22Rv1 (cell line): ENCODE data around the gene MAML3.

Experiments
- H3K27ac ChIP-seq: fragments of 450-650 bp; 2 replicates; pipeline ENCODE4 v1.5.1; 2017
- ZFX ChIP-seq: fragments of 450-650 bp; IDR thresholded peaks from 2 replicates; pipeline ENCODE4 v1.6.1; 2017; ENCODE audit warnings: antibody characterized with exemption, borderline replicate concordance
- TF ChIP-seq, protein P1 (sequence below): fragments of 450-650 bp; IDR thresholded peaks from 2 replicates; pipeline ENCODE4 v1.5.1; 2017; ENCODE audit warnings: mild to moderate bottlenecking

MAML3 gene

GRCh38 chr4:139746431-139747171, 407.4 kb downstream of the MAML3 start:
- TF ChIP-seq, protein P1, sequence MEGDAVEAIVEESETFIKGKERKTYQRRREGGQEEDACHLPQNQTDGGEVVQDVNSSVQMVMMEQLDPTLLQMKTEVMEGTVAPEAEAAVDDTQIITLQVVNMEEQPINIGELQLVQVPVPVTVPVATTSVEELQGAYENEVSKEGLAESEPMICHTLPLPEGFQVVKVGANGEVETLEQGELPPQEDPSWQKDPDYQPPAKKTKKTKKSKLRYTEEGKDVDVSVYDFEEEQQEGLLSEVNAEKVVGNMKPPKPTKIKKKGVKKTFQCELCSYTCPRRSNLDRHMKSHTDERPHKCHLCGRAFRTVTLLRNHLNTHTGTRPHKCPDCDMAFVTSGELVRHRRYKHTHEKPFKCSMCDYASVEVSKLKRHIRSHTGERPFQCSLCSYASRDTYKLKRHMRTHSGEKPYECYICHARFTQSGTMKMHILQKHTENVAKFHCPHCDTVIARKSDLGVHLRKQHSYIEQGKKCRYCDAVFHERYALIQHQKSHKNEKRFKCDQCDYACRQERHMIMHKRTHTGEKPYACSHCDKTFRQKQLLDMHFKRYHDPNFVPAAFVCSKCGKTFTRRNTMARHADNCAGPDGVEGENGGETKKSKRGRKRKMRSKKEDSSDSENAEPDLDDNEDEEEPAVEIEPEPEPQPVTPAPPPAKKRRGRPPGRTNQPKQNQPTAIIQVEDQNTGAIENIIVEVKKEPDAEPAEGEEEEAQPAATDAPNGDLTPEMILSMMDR, result no peak
- no peak for TF ChIP-seq ZFX
- no peak overlapping the region for H3K27ac ChIP-seq

DNA sequence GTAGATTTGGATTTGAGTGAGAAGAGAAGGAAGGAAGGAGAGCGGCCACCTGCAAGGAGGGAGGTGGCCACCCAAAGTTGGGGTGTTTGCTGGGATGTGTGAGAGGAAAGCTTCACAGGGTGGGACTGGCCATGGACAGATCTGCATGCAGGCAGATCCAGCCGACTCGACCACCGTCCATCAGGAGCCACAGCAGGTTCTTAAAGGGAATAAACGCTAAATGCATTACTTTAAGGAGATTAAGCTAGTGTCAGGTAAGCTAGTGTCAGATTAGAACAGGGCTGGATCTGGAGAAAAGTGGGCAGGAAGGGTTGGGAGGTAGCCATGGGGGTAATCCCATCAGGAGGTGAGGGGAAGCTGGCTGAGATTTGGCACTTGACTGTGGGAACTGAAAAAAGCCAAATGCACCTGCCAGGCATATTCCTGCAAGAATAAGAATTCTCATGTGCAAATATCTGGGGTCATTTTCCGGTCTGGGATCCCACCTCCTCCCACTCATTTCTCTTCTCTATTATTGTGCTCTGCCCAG, 408.8 kb downstream of the MAML3 start:
- no peak for TF ChIP-seq ZFX
- TF ChIP-seq, protein P1, result no peak
- H3K27ac ChIP-seq, result peak overlapping the region; percentile 76

- TF ChIP-seq, protein P1, result no peak
- TF ChIP-seq ZFX, result no peak
- peak overlapping the region; percentile 76 for H3K27ac ChIP-seq
These were observed 409.8 kb downstream of the MAML3 start for GRCh38 chr4:139744232-139744631.

GRCh38 chr4:139743027-139743426, 411.0 kb downstream of the MAML3 start:
- TF ChIP-seq, protein P1, result no peak
- no peak for TF ChIP-seq ZFX
- H3K27ac ChIP-seq, result peak overlapping the region; percentile 76

DNA sequence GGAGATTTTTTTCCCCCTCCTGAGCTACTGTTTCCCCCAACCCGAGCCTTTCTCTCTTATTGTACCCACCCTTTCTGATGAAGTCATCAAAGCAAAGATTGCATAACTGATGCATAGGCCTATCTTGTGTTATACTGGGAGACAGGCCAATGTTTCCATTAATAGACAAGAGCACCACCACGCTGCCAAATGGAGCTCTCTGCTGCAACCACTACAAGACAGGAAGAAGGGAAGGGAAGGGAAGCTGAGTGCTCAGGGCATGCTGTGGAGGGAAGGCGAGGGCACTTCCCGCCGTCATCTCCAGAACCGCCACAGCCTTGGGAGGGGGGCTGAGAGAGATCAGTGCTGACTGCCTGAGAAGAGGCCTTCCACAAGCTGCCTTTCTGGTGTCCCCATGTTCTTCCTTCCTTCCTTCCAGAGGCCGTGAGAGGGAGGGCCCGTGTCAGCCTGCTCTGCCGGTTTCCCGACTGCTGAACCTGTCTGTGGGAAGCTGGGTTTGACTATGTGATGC, 413.4 kb downstream of the MAML3 start:
- TF ChIP-seq, protein P1, result peak; percentile 52
- TF ChIP-seq ZFX, result no peak
- peak overlapping the region; percentile 92 for H3K27ac ChIP-seq

GRCh38 chr4:139740121-139740520, 413.9 kb downstream of the MAML3 start:
- no peak for TF ChIP-seq ZFX
- TF ChIP-seq, protein P1, result no peak
- peak overlapping the region; percentile 92 for H3K27ac ChIP-seq
